ENCODE data around the gene PAFAH1B2. TPM values are rescaled to one million over a fixed set of nuclear protein-coding genes. Genes with fewer than 3 reads are reported as not detected.
A peak's percentile ranks its signal among the peaks of the same experiment; 100 is the strongest.
"Not testable (repeated sequence)": the region's sequence is repeated elsewhere in the genome, so short reads cannot be mapped to it uniquely, and the experiment has no call there.

The PAFAH1B2 gene
- 400 TPM for total RNA-seq

DNA sequence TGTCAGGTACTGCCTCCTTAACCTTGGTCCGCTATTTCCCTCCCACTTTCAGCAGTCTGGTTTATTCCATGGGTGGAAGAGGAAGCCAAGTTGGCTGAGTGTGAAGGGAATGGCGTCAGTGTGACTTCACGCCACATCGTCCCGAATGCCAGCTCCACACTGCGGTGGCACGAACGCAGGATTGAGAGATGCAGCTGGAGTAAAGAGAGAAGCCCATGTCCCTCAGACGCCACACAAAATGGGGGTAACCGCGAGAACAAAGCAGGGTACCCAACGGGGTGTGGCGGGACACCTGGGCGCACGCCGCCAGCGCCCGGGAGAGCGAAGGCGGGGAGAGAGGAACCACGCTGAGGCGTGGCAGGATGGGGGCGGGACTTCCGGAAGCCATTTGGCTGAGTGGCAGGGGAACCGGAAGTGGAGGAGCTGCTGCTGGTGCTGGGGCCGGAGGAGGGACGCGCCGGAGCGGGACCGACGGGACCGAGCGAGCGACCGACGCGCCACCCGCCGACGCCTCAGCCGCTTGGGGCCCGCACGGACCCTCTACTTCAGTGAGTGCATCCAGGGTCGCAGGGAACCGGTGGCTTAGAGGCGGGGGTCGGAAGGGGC is at the start of gene PAFAH1B2:
Gene PAFAH1B2 (plus strand): TSS at position 417 of the 606 bp plus-strand sequence. CDS start 8,161 bp downstream, outside the sequence.
- no peak for FAIRE-seq

GRCh38 chr11:117094776-117095175 is 49.3 kb upstream of the PAFAH1B2 start:
- no peak for DNase-seq (ENCODE audit: low spot score in 2 of 2)
- FAIRE-seq: no peak

More for the DNA sequence above, at the start of gene PAFAH1B2:
- DNase-seq (ENCODE audit: low spot score in 2 of 2): peak; percentile 96 to 97

DNA sequence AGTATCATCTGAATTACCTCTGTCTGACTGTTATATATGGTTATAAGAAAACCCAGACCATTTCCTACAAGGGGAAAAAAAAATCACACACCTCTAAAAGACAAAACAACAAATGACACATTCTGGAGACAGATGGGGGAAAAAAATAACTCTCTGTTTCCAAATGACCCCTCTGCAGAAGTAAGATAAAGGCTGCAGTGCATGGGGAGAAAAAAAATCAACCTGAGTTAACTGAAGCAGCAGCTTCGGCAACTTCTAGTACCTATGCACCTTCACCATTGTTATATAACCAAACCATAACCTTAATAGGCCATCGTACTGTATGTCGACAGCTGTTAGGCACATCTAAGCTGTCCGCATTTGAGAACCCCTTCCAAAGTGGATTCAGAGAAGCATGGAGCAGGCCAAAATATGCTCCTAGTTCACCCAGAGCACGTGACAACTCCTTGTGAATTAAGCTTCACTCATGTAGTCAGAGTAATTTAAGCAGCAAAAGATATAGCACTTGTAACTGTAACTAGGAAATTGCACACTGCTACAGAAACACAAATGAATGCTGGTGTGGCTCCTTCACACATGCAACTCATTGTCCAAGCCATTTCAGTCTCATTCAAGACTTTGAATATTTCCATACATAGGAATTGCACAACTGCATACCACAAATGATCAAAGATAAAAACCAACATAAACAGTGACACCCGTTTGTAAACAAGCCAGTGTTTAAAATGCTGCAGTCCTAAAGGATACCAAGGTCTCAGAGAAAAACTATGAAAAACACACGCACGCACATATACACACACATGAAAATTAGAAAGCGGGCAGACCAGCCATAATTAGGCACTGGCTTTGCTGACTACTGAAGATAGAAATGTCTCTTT is 48.6 kb upstream of the PAFAH1B2 start:
- DNase-seq (ENCODE audit: low spot score in 2 of 2) (no peak), FAIRE-seq (no peak)

GRCh38 chr11:117096201-117096991 is 47.7 kb upstream of the PAFAH1B2 start:
- DNase-seq (ENCODE audit: low spot score in 2 of 2) (peak in 1 of 2 donors; percentile 53), FAIRE-seq (no peak)

DNA sequence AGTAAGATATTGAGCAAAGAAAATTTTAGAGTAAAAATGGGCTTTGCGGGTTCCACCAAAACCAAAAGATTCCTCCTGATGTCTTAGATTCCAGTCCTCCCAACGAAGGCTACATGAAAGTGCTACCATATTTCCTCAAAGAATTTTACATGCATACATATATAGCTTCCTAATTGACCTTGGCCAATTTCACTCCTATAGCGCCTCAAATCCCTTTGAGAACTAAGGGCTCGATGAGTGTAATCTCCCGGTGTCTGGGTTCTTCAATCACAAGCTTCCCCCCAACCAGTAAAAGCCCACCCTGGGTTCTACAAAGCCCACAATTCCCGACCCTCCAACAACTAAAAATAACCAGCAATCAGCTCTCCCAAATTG is 47.1 kb upstream of the PAFAH1B2 start:
- FAIRE-seq: no peak
- DNase-seq (ENCODE audit: low spot score in 2 of 2): no peak

GRCh38 chr11:117097389-117098268 is 46.5 kb upstream of the PAFAH1B2 start:
- DNase-seq (ENCODE audit: low spot score in 2 of 2) (peak in 1 of 2 donors; percentile 51), FAIRE-seq (no peak)

- DNase-seq (ENCODE audit: low spot score in 2 of 2): peak; percentile 99
- FAIRE-seq: no peak
Observed at GRCh38 chr11:117098269-117099232, 45.5 kb upstream of the PAFAH1B2 start, which contains the start of gene SIK3. TSS of gene SIK3 (minus strand) at chr11:117098428. CDS start at chr11:117098415, 13 bp downstream.

- DNase-seq (ENCODE audit: low spot score in 2 of 2) (no peak), FAIRE-seq (no peak)
Observed at GRCh38 chr11:117099696-117100095, 44.4 kb upstream of the PAFAH1B2 start.

DNA sequence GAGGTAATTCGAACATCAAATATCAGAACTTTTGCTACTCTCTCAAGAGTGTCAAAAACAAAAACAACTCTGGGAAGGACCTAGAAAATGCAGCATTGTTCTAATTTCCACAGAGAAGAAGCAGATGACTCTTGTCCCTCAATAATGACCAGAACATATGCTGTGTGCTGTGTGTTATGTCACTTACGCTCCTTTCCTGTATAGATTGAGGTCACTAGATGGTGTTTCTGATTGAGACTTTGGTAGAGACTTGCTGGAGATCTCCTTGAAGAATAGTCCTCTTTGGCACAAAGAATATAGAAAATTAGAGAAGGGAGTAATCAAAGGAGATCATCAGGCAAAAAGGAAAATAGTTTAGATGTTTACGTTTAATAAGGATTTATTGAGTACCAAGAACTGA is 43.5 kb upstream of the PAFAH1B2 start:
- no peak for FAIRE-seq

DNA sequence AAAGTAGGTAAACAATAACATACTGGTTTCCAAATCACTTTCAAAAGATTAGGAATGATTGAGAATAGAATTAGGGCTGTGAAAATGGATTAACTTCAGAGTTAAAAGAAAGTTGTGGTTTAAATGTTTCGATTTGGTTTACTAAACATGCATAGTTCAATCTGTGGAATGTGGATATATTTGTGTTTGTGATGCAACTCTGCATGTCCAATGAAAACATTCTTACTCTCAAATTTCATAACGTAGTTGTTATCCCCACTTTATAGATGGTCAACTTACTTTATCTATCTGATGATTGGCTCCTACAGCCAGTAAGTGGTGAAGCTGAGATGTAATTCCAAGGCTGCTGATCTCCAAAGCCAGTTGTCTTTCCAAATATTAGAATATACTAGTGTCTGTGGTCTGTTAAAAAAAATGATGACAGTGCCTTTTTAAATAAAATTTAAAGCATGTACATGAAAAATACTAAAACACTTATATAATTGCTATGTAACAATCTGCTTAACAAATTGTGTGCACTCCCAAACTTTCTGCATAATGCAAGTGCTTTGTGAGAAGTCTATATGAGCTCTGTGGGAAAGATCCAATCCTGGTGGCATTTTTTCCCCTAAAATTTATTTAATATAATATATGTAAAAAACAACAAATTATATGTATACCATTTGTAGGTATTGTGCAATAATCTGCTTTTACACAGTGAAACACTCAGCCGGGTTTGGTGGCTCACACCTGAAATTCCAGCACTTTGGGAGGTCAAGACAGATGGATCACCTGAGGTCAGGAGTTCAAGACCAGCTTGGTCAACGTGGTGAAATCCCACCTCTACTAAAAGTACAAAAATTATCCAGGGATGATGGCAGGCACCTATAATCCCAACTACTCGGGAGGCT is 36.1 kb upstream of the PAFAH1B2 start:
- DNase-seq (ENCODE audit: low spot score in 2 of 2) (no peak), FAIRE-seq (no peak)

More for the DNA sequence above, 43.5 kb upstream of the PAFAH1B2 start:
- no peak for DNase-seq (ENCODE audit: low spot score in 2 of 2)

- no peak for FAIRE-seq
- no peak for DNase-seq (ENCODE audit: low spot score in 2 of 2)
Observed at GRCh38 chr11:117110294-117110950, 33.7 kb upstream of the PAFAH1B2 start.

DNA sequence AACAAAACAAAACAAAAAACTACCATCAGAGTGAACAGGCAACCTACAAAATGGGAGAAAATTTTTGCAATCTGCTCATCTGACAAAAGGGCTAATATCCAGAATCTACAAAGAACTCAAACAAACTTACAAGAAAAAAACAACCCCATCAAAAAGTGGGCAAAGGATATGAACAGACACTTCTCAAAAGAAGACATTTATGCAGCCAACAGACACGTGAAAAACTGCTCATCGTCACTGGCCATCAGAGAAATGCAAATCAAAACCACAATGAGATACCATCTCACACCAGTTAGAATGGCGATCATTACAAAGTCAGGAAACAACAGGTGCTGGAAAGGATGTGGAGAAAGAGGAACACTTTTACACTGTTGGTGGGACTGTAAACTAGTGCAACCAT is 31.6 kb upstream of the PAFAH1B2 start:
- not testable (repeated sequence) for FAIRE-seq

GRCh38 chr11:117112939-117113338 is 31.1 kb upstream of the PAFAH1B2 start:
- not testable (repeated sequence) for DNase-seq (ENCODE audit: low spot score in 2 of 2); FAIRE-seq

More for the DNA sequence above, 31.6 kb upstream of the PAFAH1B2 start:
- DNase-seq (ENCODE audit: low spot score in 2 of 2): not testable (repeated sequence)

DNA sequence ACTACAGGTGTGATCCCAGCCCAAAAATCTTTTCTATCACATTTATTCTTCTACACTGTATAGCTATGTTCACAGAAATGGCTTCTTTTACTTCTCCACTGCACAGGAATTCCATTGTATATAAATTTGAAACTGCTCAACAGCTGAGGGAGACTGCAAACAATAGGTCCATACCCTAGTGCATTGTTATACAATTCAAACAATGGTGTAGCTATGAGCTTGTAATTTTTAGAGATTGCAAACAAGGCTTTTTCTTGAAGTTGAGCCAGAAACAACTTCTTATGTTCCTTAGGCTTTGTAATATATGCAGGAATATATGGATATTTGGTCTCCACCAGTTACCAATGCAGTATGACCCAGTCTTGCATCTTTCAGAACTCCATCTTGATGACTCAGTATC is 26.4 kb upstream of the PAFAH1B2 start:
- FAIRE-seq: no peak

DNA sequence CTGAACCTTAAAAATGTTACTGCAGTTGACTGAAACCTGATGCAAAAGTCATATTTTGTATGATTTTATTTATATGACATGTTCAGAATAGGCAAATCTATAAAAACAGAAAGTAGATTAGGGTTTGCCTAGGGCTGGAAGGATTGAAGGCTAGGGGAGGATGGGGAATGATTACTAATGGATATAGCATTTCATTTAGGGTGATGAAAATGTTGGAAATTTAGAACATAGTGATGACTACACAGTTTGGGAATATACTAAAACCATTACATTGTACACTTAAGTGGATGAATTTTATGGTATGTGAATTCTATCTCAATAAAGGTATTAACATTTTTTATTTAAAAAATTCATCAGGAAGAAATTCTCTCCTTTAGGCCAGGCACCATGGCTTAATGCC is 22.9 kb upstream of the PAFAH1B2 start:
- FAIRE-seq: no peak
- DNase-seq (ENCODE audit: low spot score in 2 of 2): no peak

More for the DNA sequence above, 26.4 kb upstream of the PAFAH1B2 start:
- DNase-seq (ENCODE audit: low spot score in 2 of 2): no peak

GRCh38 chr11:117122556-117122955 is 21.5 kb upstream of the PAFAH1B2 start:
- FAIRE-seq: no peak
- DNase-seq (ENCODE audit: low spot score in 2 of 2): no peak

Measured in frontal cortex (tissue), 4 donors.